Stimulated activated CD8-positive, alpha-beta memory T cell treated with anti-CD3 and anti-CD28 coated beads, Interleukin-4, amount 100 ng/mL, for 1 hour (primary cell): ENCODE measurements around the gene ZNF771.

ENCODE experiments used
- DNase-seq, 2 donors: peaks; one replicate each; pipeline ENCODE4 v3.0.0-alpha.2; 2020; ENCODE audit warnings: low read depth in 2 of 2, low spot score in 1 of 2

The ZNF771 gene

GRCh38 chr16:30407102-30407803, at the start of gene ZNF771:
Gene ZNF771 (plus strand): TSS chr16:30407606. CDS start chr16:30408054, 448 bp downstream.
- DNase-seq = peak; percentile 78 to 81

- DNase-seq = no peak
Measured at GRCh38 chr16:30357715-30358576, 49.5 kb upstream of the ZNF771 start.

GRCh38 chr16:30358577-30358936, 48.8 kb upstream of the ZNF771 start:
- DNase-seq = no peak

GRCh38 chr16:30358990-30359870, 48.2 kb upstream of the ZNF771 start:
- DNase-seq = no peak

- no peak for DNase-seq
Measured at GRCh38 chr16:30359871-30360170, 47.6 kb upstream of the ZNF771 start.

GRCh38 chr16:30361180-30361579, 46.2 kb upstream of the ZNF771 start:
- no peak for DNase-seq

- DNase-seq = no peak
Measured at GRCh38 chr16:30365200-30365599, 42.2 kb upstream of the ZNF771 start.

- no peak for DNase-seq
Measured at GRCh38 chr16:30366511-30366910, 40.9 kb upstream of the ZNF771 start.

- no peak for DNase-seq
Measured at GRCh38 chr16:30367349-30368009, 39.9 kb upstream of the ZNF771 start.

GRCh38 chr16:30368122-30368791, 39.1 kb upstream of the ZNF771 start:
- no peak for DNase-seq

GRCh38 chr16:30368792-30369090, 38.7 kb upstream of the ZNF771 start:
- no peak for DNase-seq

- DNase-seq = no peak
Measured at GRCh38 chr16:30369091-30369937, 38.1 kb upstream of the ZNF771 start.

- no peak for DNase-seq
Measured at GRCh38 chr16:30369938-30370455, 37.4 kb upstream of the ZNF771 start.

- peak; percentile 95 to 97 for DNase-seq
Measured at GRCh38 chr16:30370456-30371247, 36.8 kb upstream of the ZNF771 start, which contains the start of gene TBC1D10B. Gene TBC1D10B (minus strand): TSS chr16:30370494. CDS start chr16:30370183, 311 bp downstream.

GRCh38 chr16:30371248-30371816, 36.1 kb upstream of the ZNF771 start:
- DNase-seq = no peak

GRCh38 chr16:30372038-30372712, 35.2 kb upstream of the ZNF771 start:
- no peak for DNase-seq

- no peak for DNase-seq
Measured at GRCh38 chr16:30372725-30373124, 34.7 kb upstream of the ZNF771 start.

- no peak for DNase-seq
Measured at GRCh38 chr16:30374538-30374937, 32.9 kb upstream of the ZNF771 start, which contains the start of gene MYL11. Gene MYL11 (plus strand): TSS chr16:30374802. CDS start chr16:30374858, 56 bp downstream.
